Testis (tissue), 2 donors: Measurements from ENCODE around the gene SINHCAF.

Source experiments
- POLR2A ChIP-seq: fragments of 450-650 bp; IDR thresholded peaks from one replicate; pipeline ENCODE4 v1.6.1; 2017; ENCODE audit warnings: antibody characterized with exemption, mild to moderate bottlenecking, moderate library complexity
- TF ChIP-seq, protein P1 (sequence below), 3 experiments: fragments of 450-650 bp in 2 of 3; fragments of 200-600 bp in 1 of 3; sonication (generic) in 1 of 3; IDR thresholded peaks; one replicate each; pipeline ENCODE4 v1.5.1; 2016 to 2019; ENCODE audit warnings: antibody characterized with exemption in 3 of 3, mild to moderate bottlenecking in 2 of 3, moderate library complexity in 1 of 3

DNA sequence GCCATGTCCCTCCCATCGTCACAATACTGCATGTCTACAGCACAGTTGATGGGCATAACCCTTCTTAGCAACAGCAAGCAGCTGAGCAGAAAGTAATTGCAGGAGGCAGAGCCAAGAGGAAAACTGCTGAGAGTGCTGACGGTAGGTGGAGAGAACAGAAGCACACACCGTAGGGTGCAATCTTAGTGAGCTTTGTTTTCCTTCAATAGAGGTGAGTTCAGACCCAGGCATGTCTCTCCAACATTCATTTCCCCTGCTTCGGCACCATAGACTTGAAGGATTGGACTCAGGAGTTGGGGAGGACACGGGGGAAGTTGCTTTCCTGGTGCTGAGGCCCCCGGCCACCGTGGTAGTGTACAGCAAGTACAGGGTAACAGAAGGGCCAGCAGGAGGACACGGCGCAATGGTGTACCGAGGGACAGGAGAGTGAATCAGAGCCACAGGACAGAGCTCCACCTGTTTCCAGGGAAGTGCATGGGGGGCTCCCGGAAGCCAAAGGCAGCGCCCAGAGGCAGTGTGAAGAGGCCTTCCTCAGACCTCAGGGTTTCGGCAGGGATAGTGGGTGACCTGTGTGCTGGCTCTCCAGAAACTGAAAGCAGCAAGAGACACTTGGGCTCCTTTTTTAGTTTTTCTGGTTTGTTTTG is 36.3 kb upstream of the SINHCAF start:
- no peak for TF ChIP-seq POLR2A
- TF ChIP-seq, protein P1, sequence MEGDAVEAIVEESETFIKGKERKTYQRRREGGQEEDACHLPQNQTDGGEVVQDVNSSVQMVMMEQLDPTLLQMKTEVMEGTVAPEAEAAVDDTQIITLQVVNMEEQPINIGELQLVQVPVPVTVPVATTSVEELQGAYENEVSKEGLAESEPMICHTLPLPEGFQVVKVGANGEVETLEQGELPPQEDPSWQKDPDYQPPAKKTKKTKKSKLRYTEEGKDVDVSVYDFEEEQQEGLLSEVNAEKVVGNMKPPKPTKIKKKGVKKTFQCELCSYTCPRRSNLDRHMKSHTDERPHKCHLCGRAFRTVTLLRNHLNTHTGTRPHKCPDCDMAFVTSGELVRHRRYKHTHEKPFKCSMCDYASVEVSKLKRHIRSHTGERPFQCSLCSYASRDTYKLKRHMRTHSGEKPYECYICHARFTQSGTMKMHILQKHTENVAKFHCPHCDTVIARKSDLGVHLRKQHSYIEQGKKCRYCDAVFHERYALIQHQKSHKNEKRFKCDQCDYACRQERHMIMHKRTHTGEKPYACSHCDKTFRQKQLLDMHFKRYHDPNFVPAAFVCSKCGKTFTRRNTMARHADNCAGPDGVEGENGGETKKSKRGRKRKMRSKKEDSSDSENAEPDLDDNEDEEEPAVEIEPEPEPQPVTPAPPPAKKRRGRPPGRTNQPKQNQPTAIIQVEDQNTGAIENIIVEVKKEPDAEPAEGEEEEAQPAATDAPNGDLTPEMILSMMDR (IDR thresholded peaks at IDR 0.05), result no peak
